Heart right ventricle (tissue), 16 donors: ENCODE measurements around the gene RANBP9. TPM values are rescaled to one million over a fixed set of nuclear protein-coding genes. Genes with fewer than 3 reads are reported as not detected.

Experiments
- ATAC-seq, 8 donors: fragments of 200-7000 bp; cut with Tn5 transposase; one replicate each; pipeline ENCODE4 v1.9.1; 2020; ENCODE audit warnings: mild to moderate bottlenecking in 8 of 8, moderate library complexity in 8 of 8, moderate number of reproducible peaks in 1 of 8
- DNase-seq, 2 donors: peaks; one replicate each; pipeline ENCODE4 v3.0.0-alpha.2; 2020
- H3K27ac ChIP-seq, 10 donors: fragments of 200-600 bp; sonication (generic) in 2 of 10; one replicate each; pipeline versions ENCODE4 v1.5.0 to v1.8.0; 2020 to 2022; ENCODE audit warnings: mild to moderate bottlenecking in 3 of 10
- H3K27me3 ChIP-seq, 7 donors: fragments of 200-600 bp; one replicate each; pipeline ENCODE4 v1.8.0; 2021 to 2022; ENCODE audit warnings: mild to moderate bottlenecking in 2 of 7
- H3K36me3 ChIP-seq, 9 donors: fragments of 200-600 bp; sonication (generic) in 1 of 9; one replicate each; pipeline versions ENCODE4 v1.5.0 to v1.8.0; 2020 to 2022; ENCODE audit warnings: mild to moderate bottlenecking in 2 of 9
- H3K4me1 ChIP-seq, 9 donors: fragments of 200-600 bp; sonication (generic) in 1 of 9; one replicate each; pipeline versions ENCODE4 v1.5.0 to v1.8.0; 2020 to 2022; ENCODE audit warnings: mild to moderate bottlenecking in 4 of 9
- H3K4me3 ChIP-seq, 10 donors: fragments of 200-600 bp; sonication (generic) in 2 of 10; one replicate each; pipeline versions ENCODE4 v1.5.0 to v1.8.0; 2020 to 2022; ENCODE audit warnings: mild to moderate bottlenecking in 7 of 10, moderate library complexity in 2 of 10
- H3K9me3 ChIP-seq, 11 donors: fragments of 200-600 bp in 10 of 11; sonication (generic) in 2 of 11; one replicate each; pipeline versions ENCODE4 v1.5.0 to v1.8.0; 2013 to 2022; ENCODE audit warnings: mild to moderate bottlenecking in 2 of 11, control low read depth in 1 of 11, moderate library complexity in 1 of 11
- WGBS, 2 donors: extraction: QIAGEN DNeasy Blood & Tissue Kit; methylation state at CpG; one replicate each; pipeline ENCODE4 v1.1.7; 2013; ENCODE audit warnings: inconsistent platforms in 1 of 2; 5-methylcytosine and 5-hydroxymethylcytosine counted together
- intact Hi-C, 10 donors: fragments of 100-400 bp; cut with DNase I; formaldehyde crosslinking; loops; one replicate each; pipeline versions ENCODE4 v1.11.1 to v1.14.2; 2022
- polyA plus RNA-seq, 2 donors: library from polyadenylated mRNA; stranded (reverse); fragments of 200-250 nt; gene quantifications; one replicate each; pipeline ENCODE4 v1.2.3, GENCODE V29; 2013
- total RNA-seq, 10 donors: library from RNA; stranded (reverse); fragmentation: NEBNext Ultra II Directional in 3 of 10; extraction: Animal tissue kit (Norgen Biotek cat#: 25700) in 3 of 10; gene quantifications; one replicate each; pipeline versions ENCODE4 v1.2.1 to v1.2.4, GENCODE V29; 2021 to 2023
- TF ChIP-seq, protein P1 (sequence below), 9 donors: fragments of 200-600 bp; sonication (generic) in 2 of 9; IDR thresholded peaks; one replicate each; pipeline versions ENCODE4 v1.5.0 to v1.8.0; 2021 to 2022; ENCODE audit warnings: antibody characterized with exemption in 9 of 9, mild to moderate bottlenecking in 5 of 9, moderate library complexity in 1 of 9
- donor health status: Arrhythmogenic right ventricular cardiomyopathy.
- donor health status: ischemic (EF 13 %, LVEDD 7.1; RV severe dilation, severe dysfunction).
- donor health status: healthy with polysubstance abuse.
- donor health status: DM: no; HTN: yes; CAD: no.
- donor health status: DM: no; HTN: no; CAD: no.
- donor health status: ischemic (EF 25% LVEDD 6.9; RV normal size, moderate dysfunction).
- donor health status: ischemic (EF 25% LVEDD 5.7; RV mildly dilated, moderate dysfunction).
- donor health status: healthy.
- donor health status: DM: yes; HTN: yes; CAD: no.
- donor health status: Ischemic cardiomyopathy.
- donor health status: ischemic (EF 35%, LVEDD 5.7; RV mildly dilated, moderate dysfunction).
- donor health status: nonischemic (EF 11% LVEDD 7.7; RV severe dilation, severe dysfunction).
- donor health status: DM: yes; HTN: yes; CAD: no.
- donor health status: PGD.
- donor health status: ischemic (EF 29% LVEDD 5.4; RV normal size, mild dysfunction).
- donor health status: nonischemic (EF 23%, LVEDD 6.1; RV moderate dilation, normal function).

The RANBP9 gene
- total and polyA plus RNA-seq, 12 donors = 10.0 to 41.6 (median 33.8) TPM

DNA sequence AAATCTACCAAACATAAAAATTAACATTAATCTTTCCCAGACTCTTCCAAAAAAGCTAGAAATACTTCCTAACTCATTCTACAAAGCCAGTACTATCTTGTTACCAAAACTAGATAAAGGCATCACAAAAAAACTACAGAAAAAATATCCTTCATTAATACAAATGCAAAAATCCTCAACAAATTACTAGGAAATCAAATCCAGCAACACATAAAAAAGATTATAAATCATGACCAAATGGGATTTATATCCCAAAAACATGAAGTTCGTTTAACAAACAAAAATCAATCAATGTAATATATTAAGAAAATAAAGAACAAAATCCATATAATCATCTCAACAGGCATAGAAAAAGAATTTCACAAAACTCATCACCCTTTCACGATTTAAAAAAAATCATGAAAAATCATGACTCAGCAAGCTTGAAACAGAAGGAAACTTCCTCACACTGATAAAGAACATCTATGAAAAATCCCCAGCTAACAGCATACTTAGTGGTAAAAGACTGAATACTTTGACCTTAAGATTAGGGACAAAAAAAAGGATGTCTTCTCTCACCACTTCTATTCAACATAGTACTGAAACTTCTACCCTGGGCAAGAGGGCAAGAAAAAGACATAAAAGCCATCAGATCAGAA is 43.2 kb downstream of the RANBP9 start:
- peaks cover 0 to 15% (median 0%) of the 10 kb centered on the region in 11 donors for H3K9me3 ChIP-seq
- H3K27ac ChIP-seq = no peak overlapping the region
- H3K4me1 ChIP-seq = peaks cover 0 to 71% (median 24%) of the 10 kb centered on the region in 9 donors
- no peak for DNase-seq
- intact Hi-C loops = no loop called here
- no peak for ATAC-seq
- TF ChIP-seq, protein P1, sequence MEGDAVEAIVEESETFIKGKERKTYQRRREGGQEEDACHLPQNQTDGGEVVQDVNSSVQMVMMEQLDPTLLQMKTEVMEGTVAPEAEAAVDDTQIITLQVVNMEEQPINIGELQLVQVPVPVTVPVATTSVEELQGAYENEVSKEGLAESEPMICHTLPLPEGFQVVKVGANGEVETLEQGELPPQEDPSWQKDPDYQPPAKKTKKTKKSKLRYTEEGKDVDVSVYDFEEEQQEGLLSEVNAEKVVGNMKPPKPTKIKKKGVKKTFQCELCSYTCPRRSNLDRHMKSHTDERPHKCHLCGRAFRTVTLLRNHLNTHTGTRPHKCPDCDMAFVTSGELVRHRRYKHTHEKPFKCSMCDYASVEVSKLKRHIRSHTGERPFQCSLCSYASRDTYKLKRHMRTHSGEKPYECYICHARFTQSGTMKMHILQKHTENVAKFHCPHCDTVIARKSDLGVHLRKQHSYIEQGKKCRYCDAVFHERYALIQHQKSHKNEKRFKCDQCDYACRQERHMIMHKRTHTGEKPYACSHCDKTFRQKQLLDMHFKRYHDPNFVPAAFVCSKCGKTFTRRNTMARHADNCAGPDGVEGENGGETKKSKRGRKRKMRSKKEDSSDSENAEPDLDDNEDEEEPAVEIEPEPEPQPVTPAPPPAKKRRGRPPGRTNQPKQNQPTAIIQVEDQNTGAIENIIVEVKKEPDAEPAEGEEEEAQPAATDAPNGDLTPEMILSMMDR (IDR thresholded peaks at IDR 0.05) = no peak
- 74 to 85% methylated on average over 2 of the region's 2 CpGs for WGBS, 2 donors
- no peak overlapping the region for H3K4me3 ChIP-seq
- no peaks in the 10 kb centered on the region for H3K36me3 ChIP-seq
- H3K27me3 ChIP-seq = no peaks in the 10 kb centered on the region

DNA sequence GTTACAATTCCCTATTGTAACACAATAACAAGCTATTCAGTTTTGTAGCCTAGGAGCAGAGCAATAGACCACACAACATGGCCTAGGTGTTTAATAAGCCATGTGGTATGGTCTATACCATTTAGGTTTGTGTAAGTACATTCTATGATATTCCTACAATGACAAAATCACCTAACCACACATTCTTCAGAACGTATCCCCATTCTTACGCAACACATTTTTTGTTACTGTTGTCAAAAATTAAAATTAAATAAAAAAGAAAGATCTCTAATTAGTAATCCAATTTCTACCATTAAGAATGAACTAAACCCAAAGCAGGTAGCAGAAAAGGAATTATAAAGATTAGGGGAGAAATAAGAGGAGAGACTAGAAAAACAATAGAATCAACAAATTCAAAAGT is 44.0 kb downstream of the RANBP9 start:
- 95 to 96% methylated on average over 2 of the region's 2 CpGs for WGBS, 2 donors
- no peak overlapping the region for H3K4me3 ChIP-seq
- no peak for DNase-seq
- ATAC-seq = no peak
- peaks cover 0 to 15% (median 0%) of the 10 kb centered on the region in 11 donors for H3K9me3 ChIP-seq
- H3K4me1 ChIP-seq = peaks cover 0 to 70% (median 25%) of the 10 kb centered on the region in 9 donors
- H3K36me3 ChIP-seq = no peaks in the 10 kb centered on the region
- H3K27me3 ChIP-seq = no peaks in the 10 kb centered on the region
- TF ChIP-seq, protein P1 (IDR thresholded peaks at IDR 0.05) = no peak
- H3K27ac ChIP-seq = no peak overlapping the region
- intact Hi-C loops = no loop called here

DNA sequence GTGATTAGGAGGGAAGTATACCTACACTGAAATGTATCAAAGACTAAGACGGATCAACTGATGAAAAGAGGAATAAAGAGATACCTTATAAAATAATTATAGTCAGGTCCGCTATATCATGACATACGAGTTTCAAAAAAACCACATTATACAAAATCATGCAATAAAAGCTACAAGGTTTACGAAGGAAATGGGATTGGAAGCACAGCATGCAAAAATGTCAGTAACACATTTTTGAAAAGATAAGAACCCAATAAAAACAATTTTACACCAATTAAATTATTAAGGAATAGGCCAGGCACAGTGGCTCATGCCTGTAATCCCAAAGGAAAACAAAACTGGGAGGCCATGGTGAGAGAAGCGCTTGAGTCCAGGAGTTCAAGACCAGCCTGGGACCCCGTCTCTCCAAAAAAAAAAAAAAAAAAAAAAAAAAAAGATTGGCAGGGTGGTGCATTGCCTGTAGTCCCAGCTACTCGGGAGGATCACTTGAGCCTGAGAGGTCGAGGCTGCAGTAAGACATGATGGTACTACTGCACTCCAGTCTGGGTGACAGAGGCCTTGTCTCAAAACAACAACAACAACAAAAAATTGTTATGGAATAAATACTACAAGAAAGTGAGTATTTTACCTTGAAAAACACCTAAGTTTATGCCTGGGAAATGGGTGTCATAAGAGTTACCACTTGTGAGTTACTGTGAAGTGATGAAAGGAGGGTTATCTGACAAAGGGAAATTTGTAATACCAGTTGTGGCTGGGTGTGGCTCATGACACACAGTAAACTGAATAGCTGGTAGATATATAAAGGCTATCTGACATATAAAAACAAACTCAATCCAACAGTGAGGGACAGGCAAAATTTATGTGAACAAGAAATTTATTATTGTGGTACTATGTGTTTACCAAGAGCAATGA is 45.2 kb downstream of the RANBP9 start:
- H3K4me1 ChIP-seq = peaks cover 0 to 58% (median 19%) of the 10 kb centered on the region in 9 donors
- ATAC-seq (no peak), DNase-seq (no peak)
- no peaks in the 10 kb centered on the region for H3K36me3 ChIP-seq
- H3K27me3 ChIP-seq = no peaks in the 10 kb centered on the region
- TF ChIP-seq, protein P1 (IDR thresholded peaks at IDR 0.05) = no peak
- intact Hi-C loops = no loop called here
- no peak overlapping the region for H3K4me3 ChIP-seq
- H3K27ac ChIP-seq = no peak overlapping the region
- peaks cover 0 to 15% (median 0%) of the 10 kb centered on the region in 11 donors for H3K9me3 ChIP-seq
- 90% methylated on average over 8 of the region's 8 CpGs for WGBS, 2 donors

GRCh38 chr6:13664703-13665352 is 46.8 kb downstream of the RANBP9 start:
- Histone ChIP-seq H3K27ac (no peak overlapping the region), H3K27me3 (no peaks in the 10 kb centered on the region), H3K4me1 (peaks cover 0 to 67% (median 32%) of the 10 kb centered on the region in 9 donors), H3K36me3 (no peaks in the 10 kb centered on the region), H3K9me3 (peaks cover 0 to 6% (median 0%) of the 10 kb centered on the region in 11 donors), H3K4me3 (no peak overlapping the region)
- ATAC-seq = no peak
- TF ChIP-seq, protein P1 (IDR thresholded peaks at IDR 0.05) = no peak
- intact Hi-C loops = no loop called here
- DNase-seq = no peak
